PC-3 (cell line): ENCODE results near the gene VAPA. TPM values are rescaled to one million over a fixed set of nuclear protein-coding genes. Genes with fewer than 3 reads are reported as not detected.

Source experiments
- ATAC-seq: fragments of 200-7000 bp; cut with Tn5 transposase; 2 replicates; pipeline ENCODE4 v1.9.1; 2020; ENCODE audit warnings: mild to moderate bottlenecking, moderate library complexity
- BruUV-seq: library from RNA; stranded (reverse); fragments of 400-500 nt; replicated peaks from 2 replicates; lab custom pipeline; 2021; lab: Mats Ljungman, UMichigan
- CTCF ChIA-PET: fragments of 300-600 bp; sonication (Branson Sonifier 250); formaldehyde crosslinking; loops from one replicate; lab custom pipeline; 2022; ENCODE audit warnings: antibody characterized with exemption; lab: Charles Lee
- POLR2A ChIA-PET: fragments of 300-600 bp; sonication (Branson Sonifier 250); formaldehyde crosslinking; loops from one replicate; lab custom pipeline; 2022; ENCODE audit warnings: antibody characterized with exemption; ENCODE audit not compliant: unreplicated experiment; lab: Charles Lee
- DNase-seq: peaks from one replicate; pipeline ENCODE4 v3.0.0-alpha.2; 2015
- H2AFZ ChIP-seq: fragments of 300-600 bp; sonication (generic); 2 replicates; pipeline ENCODE4 v1.6.0; 2016; ENCODE audit warnings: antibody characterized with exemption, low read length
- H3F3A ChIP-seq: fragments of 300-600 bp; sonication (generic); one replicate; pipeline ENCODE4 v1.6.0; 2017; ENCODE audit warnings: antibody characterized with exemption, low read length, control low read depth, mild to moderate bottlenecking; ENCODE audit not compliant: unreplicated experiment
- H3K27ac ChIP-seq: fragments of 300-600 bp; sonication (generic); 2 replicates; pipeline ENCODE4 v1.5.1; 2016; ENCODE audit warnings: mild to moderate bottlenecking, low read length
- H3K27me3 ChIP-seq: fragments of 300-600 bp; sonication (generic); 2 replicates; pipeline ENCODE4 v1.6.1; 2016; ENCODE audit warnings: low read length, mixed read lengths
- H3K36me3 ChIP-seq: fragments of 300-600 bp; sonication (generic); 2 replicates; pipeline ENCODE4 v1.6.1; 2016; ENCODE audit warnings: low read depth, mixed run types, low read length, mixed read lengths
- H3K4me1 ChIP-seq: fragments of 300-600 bp; sonication (generic); 2 replicates; pipeline ENCODE4 v1.5.1; 2016; ENCODE audit warnings: low read length; ENCODE audit not compliant: insufficient read depth
- H3K4me2 ChIP-seq: fragments of 300-600 bp; sonication (generic); 2 replicates; pipeline ENCODE4 v1.6.0; 2016; ENCODE audit warnings: low read length
- H3K4me3 ChIP-seq: fragments of 300-600 bp; sonication (generic); 2 replicates; pipeline ENCODE4 v1.5.1; 2016; ENCODE audit warnings: mild to moderate bottlenecking, low read length, mixed read lengths
- H3K79me2 ChIP-seq: fragments of 300-600 bp; sonication (generic); 2 replicates; pipeline ENCODE4 v1.6.1; 2017; ENCODE audit warnings: low read length, mixed read lengths
- H3K9ac ChIP-seq: fragments of 300-600 bp; sonication (generic); 2 replicates; pipeline ENCODE4 v1.6.0; 2016; ENCODE audit warnings: mild to moderate bottlenecking, low read length
- H3K9me2 ChIP-seq: fragments of 300-600 bp; sonication (generic); replicated peaks from 2 replicates; pipeline ENCODE4 v1.6.1; 2016; ENCODE audit warnings: mixed run types, low read length, mixed read lengths
- H3K9me3 ChIP-seq: fragments of 300-600 bp; sonication (generic); 2 replicates; pipeline ENCODE4 v1.6.1; 2016; ENCODE audit warnings: low read length, mixed read lengths
- H4K20me1 ChIP-seq: fragments of 300-600 bp; sonication (generic); 2 replicates; pipeline ENCODE4 v1.6.1; 2016; ENCODE audit warnings: low read length, mixed read lengths
- EZH2 ChIP-seq: fragments of 300-600 bp; sonication (generic); IDR thresholded peaks from one replicate; pipeline ENCODE4 v1.6.1; 2017; ENCODE audit warnings: antibody characterized with exemption, mild to moderate bottlenecking, low read length; ENCODE audit not compliant: unreplicated experiment
- EZH2phosphoT487 ChIP-seq: fragments of 300-600 bp; sonication (generic); IDR thresholded peaks from 2 replicates; pipeline ENCODE4 v1.6.1; 2018; ENCODE audit warnings: mild to moderate bottlenecking, antibody characterized with exemption, low read length, borderline replicate concordance
- intact Hi-C: fragments of 100-400 bp; cut with micrococcal nuclease; formaldehyde crosslinking; loops from 2 replicates; pipeline ENCODE4 v1.9.0; 2023
- total RNA-seq: library from RNA; depleted of rRNA; stranded (reverse); fragments of >200 nt; gene quantifications from 2 replicates; pipeline ENCODE4 v1.2.3, GENCODE V29; 2014
- TF ChIP-seq, protein P1 (sequence below): fragments of 300-600 bp; sonication (generic); conservative IDR thresholded peaks from 2 replicates; pipeline ENCODE4 v1.5.1; 2017; ENCODE audit warnings: antibody characterized with exemption, low read depth, mild to moderate bottlenecking, low read length

The VAPA gene
- total RNA-seq, 1 experiment from 2014 or later, result 281 TPM

- DNase-seq, result no peak
- ChIA-PET POLR2A (no interaction called here), CTCF (interaction anchor here (1.1 kb wide), 1 partner anchor 35 kb away, joined by 3 read pairs; no protein-coding TSS in a partner anchor)
- Histone ChIP-seq H3K9me2 (no peaks in the 10 kb centered on the region), H3K27ac (peak overlapping the region; percentile 84), H4K20me1 (peaks cover 55% of the 10 kb centered on the region), H3K4me3 (peak overlapping the region; percentile 78), H3K36me3 (no peaks in the 10 kb centered on the region), H3K9me3 (no peaks in the 10 kb centered on the region), H3K4me1 (peaks cover 35% of the 10 kb centered on the region), H3K9ac (peak overlapping the region; percentile 97), H3F3A (no peaks in the 10 kb centered on the region), H3K27me3 (no peaks in the 10 kb centered on the region), H2AFZ (no peak overlapping the region), H3K79me2 (peaks cover 64% of the 10 kb centered on the region), H3K4me2 (peak overlapping the region; percentile 87)
- TSS peak; percentile 35 for BruUV-seq
- TF ChIP-seq EZH2phosphoT487 (no peak), EZH2 (no peak)
- TF ChIP-seq, protein P1, sequence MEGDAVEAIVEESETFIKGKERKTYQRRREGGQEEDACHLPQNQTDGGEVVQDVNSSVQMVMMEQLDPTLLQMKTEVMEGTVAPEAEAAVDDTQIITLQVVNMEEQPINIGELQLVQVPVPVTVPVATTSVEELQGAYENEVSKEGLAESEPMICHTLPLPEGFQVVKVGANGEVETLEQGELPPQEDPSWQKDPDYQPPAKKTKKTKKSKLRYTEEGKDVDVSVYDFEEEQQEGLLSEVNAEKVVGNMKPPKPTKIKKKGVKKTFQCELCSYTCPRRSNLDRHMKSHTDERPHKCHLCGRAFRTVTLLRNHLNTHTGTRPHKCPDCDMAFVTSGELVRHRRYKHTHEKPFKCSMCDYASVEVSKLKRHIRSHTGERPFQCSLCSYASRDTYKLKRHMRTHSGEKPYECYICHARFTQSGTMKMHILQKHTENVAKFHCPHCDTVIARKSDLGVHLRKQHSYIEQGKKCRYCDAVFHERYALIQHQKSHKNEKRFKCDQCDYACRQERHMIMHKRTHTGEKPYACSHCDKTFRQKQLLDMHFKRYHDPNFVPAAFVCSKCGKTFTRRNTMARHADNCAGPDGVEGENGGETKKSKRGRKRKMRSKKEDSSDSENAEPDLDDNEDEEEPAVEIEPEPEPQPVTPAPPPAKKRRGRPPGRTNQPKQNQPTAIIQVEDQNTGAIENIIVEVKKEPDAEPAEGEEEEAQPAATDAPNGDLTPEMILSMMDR, result no peak
- intact Hi-C loops, result loop anchor here (1.0 to 10.0 kb wide), 6 partner anchors 37 to 341 kb away; partner anchors contain the start of gene PPP4R1
- ATAC-seq, result no peak
Observed at GRCh38 chr18:9915291-9916076, 1.7 kb downstream of the VAPA start.

DNA sequence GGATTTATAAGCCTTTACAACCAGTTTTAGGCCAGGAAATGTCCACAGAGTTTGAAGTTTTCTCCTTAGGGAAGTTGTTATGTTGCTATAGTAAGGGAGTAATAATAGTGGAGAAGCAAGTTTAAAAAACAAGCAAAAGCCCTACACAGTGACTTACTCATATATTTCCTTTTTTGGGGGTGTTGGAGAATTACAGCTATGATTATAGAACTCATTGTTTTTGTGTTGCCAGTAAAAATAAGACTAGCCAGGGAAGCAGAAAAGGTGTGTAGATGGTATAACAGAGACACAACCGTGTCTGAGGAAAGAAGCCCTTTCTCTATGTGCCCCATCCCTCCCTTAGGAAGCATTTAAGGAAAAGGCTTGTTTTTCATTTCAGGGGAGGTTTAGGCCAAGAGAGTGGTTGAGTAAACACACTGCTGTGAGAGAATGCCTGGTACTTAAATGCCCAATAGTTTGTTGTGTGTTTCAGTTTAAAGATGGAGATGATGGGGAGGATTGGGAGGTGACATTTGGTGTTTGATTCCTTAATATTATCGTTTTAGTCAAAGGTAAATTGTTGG lies 2.3 kb downstream of the VAPA start:
- BruUV-seq, result no TSS peak

More for the DNA sequence above, 2.3 kb downstream of the VAPA start:
- H3K27me3 ChIP-seq, result no peaks in the 10 kb centered on the region
- peak; percentile 30 for DNase-seq
- ATAC-seq, result no peak
- no peaks in the 10 kb centered on the region for H3K9me3 ChIP-seq
- peak overlapping the region; percentile 87 for H3K4me2 ChIP-seq
- ChIA-PET CTCF (interaction anchor here (1.1 kb wide), 1 partner anchor 35 kb away, joined by 3 read pairs; no protein-coding TSS in a partner anchor), POLR2A (no interaction called here)
- peak overlapping the region; percentile 97 for H3K9ac ChIP-seq
- TF ChIP-seq EZH2phosphoT487, result no peak
- TF ChIP-seq, protein P1, result no peak
- no peak for TF ChIP-seq EZH2
- H2AFZ ChIP-seq, result no peak overlapping the region
- H3K27ac ChIP-seq, result peak overlapping the region; percentile 84
- no peaks in the 10 kb centered on the region for H3K36me3 ChIP-seq
- no peaks in the 10 kb centered on the region for H3K9me2 ChIP-seq
- peaks cover 35% of the 10 kb centered on the region for H3K4me1 ChIP-seq
- H4K20me1 ChIP-seq, result peaks cover 62% of the 10 kb centered on the region
- H3K79me2 ChIP-seq, result peaks cover 70% of the 10 kb centered on the region
- H3K4me3 ChIP-seq, result peak overlapping the region; percentile 78
- H3F3A ChIP-seq, result no peaks in the 10 kb centered on the region
- intact Hi-C loops, result loop anchor here (1.0 to 10.0 kb wide), 5 partner anchors 36 to 341 kb away; partner anchors contain the start of gene PPP4R1
